ENCODE data around the gene DOCK4. TPM values are rescaled to one million over a fixed set of nuclear protein-coding genes. Genes with fewer than 3 reads are reported as not detected.
A peak's percentile ranks its signal among the peaks of the same experiment; 100 is the strongest.
"Not testable (repeated sequence)": the region's sequence is repeated elsewhere in the genome, so short reads cannot be mapped to it uniquely, and the experiment has no call there.

The DOCK4 gene, protein sequence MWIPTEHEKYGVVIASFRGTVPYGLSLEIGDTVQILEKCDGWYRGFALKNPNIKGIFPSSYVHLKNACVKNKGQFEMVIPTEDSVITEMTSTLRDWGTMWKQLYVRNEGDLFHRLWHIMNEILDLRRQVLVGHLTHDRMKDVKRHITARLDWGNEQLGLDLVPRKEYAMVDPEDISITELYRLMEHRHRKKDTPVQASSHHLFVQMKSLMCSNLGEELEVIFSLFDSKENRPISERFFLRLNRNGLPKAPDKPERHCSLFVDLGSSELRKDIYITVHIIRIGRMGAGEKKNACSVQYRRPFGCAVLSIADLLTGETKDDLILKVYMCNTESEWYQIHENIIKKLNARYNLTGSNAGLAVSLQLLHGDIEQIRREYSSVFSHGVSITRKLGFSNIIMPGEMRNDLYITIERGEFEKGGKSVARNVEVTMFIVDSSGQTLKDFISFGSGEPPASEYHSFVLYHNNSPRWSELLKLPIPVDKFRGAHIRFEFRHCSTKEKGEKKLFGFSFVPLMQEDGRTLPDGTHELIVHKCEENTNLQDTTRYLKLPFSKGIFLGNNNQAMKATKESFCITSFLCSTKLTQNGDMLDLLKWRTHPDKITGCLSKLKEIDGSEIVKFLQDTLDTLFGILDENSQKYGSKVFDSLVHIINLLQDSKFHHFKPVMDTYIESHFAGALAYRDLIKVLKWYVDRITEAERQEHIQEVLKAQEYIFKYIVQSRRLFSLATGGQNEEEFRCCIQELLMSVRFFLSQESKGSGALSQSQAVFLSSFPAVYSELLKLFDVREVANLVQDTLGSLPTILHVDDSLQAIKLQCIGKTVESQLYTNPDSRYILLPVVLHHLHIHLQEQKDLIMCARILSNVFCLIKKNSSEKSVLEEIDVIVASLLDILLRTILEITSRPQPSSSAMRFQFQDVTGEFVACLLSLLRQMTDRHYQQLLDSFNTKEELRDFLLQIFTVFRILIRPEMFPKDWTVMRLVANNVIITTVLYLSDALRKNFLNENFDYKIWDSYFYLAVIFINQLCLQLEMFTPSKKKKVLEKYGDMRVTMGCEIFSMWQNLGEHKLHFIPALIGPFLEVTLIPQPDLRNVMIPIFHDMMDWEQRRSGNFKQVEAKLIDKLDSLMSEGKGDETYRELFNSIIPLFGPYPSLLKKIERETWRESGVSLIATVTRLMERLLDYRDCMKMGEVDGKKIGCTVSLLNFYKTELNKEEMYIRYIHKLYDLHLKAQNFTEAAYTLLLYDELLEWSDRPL (N-terminal part only)
- 8.1 TPM for polyA plus RNA-seq
- long read RNA-seq, donor 1 = 0 reads
- long read RNA-seq, donor 2 = 0 reads
- long read RNA-seq, donor 3 = 0 reads
- long read RNA-seq, donor 4 = 0 reads
- long read RNA-seq, donor 5, partial matches to known transcripts = 0 of 1 reads
- long read RNA-seq, donor 5, other reads (novel, unspliced or antisense) = 0 of 1 reads
- long read RNA-seq, donor 6 = 0 reads
- long read RNA-seq, donor 7 = 0 reads
- long read RNA-seq, donor 8 = 0 reads
- long read RNA-seq, donor 9 = 0 reads
- long read RNA-seq, donor 10 = 0 reads
- long read RNA-seq, donor 11 = 0 reads

DNA sequence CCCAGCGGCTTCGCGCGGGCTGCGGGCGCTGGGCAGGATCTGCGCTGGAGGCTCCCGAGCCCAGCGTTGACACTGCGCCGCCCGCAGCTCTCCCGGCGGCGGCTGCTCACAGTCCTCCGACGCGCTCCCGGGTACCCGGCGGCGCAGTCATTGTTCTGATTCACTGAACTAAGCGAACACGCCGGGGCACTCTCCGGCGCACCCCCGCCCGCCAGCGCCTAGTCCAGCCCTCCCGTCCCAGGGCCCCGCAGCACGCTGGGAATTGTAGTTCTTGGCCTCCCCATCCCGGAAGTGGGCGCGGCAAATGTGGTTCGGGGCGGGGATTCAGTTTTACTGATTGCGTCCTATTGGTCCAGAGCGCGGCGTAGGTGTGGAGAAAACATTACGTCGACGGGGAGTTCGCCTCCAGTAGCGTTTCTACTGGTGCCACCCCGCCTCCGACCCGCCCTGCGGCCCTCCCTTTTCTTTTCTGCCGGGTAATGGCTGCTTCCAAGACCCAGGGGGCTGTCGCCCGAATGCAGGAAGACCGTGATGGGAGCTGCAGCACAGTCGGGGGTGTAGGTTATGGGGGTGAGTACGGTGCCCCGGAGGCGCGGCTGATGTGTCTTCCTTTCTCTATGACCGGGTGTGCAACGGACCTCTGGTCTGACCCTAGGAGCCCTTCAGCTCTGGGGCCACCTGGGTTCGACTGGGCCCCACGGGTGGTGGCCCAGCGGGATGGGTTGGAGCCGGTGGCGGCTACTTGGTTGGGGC is at the start of gene DOCK4, which contains the start of gene ZNF277:
DOCK4 (minus strand) TSS at position 162 of the 753 bp plus-strand sequence. CDS start 261 bp downstream, outside the sequence.
ZNF277 (plus strand) TSS at position 458 of the 753 bp plus-strand sequence; CDS start at position 480, 22 bp downstream.
- Histone ChIP-seq H3K4me3 (ENCODE audit: low read length) (peak within 1 kb of the TSS; percentile 72), H3K27ac (ENCODE audit: low read length) (peak within 1 kb of the TSS; percentile 58), H3K9me3 (ENCODE audit: control insufficient read depth, low read depth, low read length) (peaks cover 2% of the 10 kb centered on the region), H3K27me3 (ENCODE audit: control insufficient read depth, insufficient read depth, low read length) (peaks cover 20% of the 10 kb centered on the region), H3K36me3 (ENCODE audit: control insufficient read depth, insufficient read depth, low read length) (no peaks in the 10 kb centered on the region), H3K4me1 (ENCODE audit: control insufficient read depth, insufficient read depth, low read length) (no peaks in the 10 kb centered on the region)
- WGBS (ENCODE audit: insufficient coverage, low lambda C conversion rate) = 0% methylated on average over 1 of the region's 67 CpGs
- peak; percentile 98 to 99 for DNase-seq

DNA sequence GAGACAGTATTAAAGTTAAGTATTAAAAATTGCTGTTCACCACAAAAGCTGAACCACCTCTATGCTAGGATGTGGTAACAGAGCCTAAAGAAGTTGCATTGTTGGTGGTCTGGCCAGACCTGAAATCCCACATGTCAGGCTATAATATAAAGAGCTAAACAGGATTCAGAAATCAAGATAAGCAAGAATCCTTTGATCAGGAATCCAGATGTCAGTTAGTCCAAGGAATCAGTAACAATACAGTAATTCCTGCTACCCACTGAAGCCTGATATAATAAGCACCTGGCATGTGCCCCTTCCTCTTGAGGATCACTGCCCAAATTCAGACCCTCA is 49.2 kb upstream of the DOCK4 start:
- no peaks in the 10 kb centered on the region for H3K27me3 ChIP-seq (ENCODE audit: control insufficient read depth, insufficient read depth, low read length)
- H3K36me3 ChIP-seq (ENCODE audit: control insufficient read depth, insufficient read depth, low read length) = no peaks in the 10 kb centered on the region
- no peak for DNase-seq
- no peak overlapping the region for H3K27ac ChIP-seq (ENCODE audit: low read length)
- no peaks in the 10 kb centered on the region for H3K9me3 ChIP-seq (ENCODE audit: control insufficient read depth, low read depth, low read length)
- no peak overlapping the region for H3K4me3 ChIP-seq (ENCODE audit: low read length)
- no peaks in the 10 kb centered on the region for H3K4me1 ChIP-seq (ENCODE audit: control insufficient read depth, insufficient read depth, low read length)

DNA sequence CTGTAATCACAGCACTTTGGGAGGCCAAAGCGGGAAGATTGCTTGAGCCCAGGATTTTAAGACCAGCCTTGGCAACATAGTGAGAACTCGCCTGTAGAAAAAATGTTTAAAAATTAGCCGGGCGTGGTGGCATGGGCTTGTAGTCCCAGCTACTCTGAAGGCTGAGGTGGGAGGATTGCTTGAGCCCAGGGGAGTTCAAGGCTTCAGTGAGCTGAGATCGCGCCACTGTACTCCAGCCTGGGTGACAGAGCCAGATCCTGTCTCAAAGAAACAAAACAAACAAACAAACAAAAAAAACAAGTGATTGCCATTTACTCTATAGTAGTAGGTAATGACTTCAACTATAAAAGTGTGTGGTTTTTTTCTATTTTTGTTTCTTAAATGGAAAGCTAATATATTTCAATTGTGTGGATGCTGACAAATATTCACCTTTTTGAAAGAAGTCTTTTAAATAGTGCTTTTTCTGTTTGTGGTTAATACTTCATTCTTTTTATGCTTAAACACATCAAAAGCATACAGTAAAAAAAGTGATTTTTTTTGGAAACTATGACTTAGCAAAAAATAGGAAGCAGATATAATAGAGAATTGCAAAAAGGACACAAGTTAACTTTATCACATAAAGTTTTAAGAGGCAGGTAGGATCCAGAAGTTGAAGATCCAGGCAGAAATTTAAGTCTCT is 48.6 kb upstream of the DOCK4 start:
- no peak for DNase-seq
- H3K9me3 ChIP-seq (ENCODE audit: control insufficient read depth, low read depth, low read length) = no peaks in the 10 kb centered on the region
- H3K4me3 ChIP-seq (ENCODE audit: low read length) = no peak overlapping the region
- no peaks in the 10 kb centered on the region for H3K27me3 ChIP-seq (ENCODE audit: control insufficient read depth, insufficient read depth, low read length)
- H3K27ac ChIP-seq (ENCODE audit: low read length) = no peak overlapping the region
- H3K36me3 ChIP-seq (ENCODE audit: control insufficient read depth, insufficient read depth, low read length) = no peaks in the 10 kb centered on the region
- 92% methylated on average over 2 of the region's 6 CpGs for WGBS (ENCODE audit: insufficient coverage, low lambda C conversion rate)
- no peaks in the 10 kb centered on the region for H3K4me1 ChIP-seq (ENCODE audit: control insufficient read depth, insufficient read depth, low read length)

DNA sequence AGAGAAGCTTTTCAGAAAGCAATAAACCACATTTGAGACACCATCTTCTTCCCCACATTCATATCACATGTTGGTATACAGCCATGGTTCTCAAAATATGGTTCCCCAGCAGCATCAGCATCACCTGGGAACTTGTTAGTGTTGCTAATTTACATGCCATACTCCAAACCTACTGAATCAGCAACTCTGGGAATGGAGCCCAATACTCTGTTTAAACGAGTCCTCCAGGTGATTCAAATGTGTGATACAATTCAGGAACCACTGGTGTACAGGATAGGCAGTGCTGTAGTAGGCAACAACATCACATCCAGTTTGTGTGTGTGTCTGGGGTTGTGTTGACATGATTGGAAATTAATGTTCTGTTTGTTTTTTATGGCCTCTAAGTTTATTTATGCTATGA is 48.0 kb upstream of the DOCK4 start:
- Histone ChIP-seq H3K27me3 (ENCODE audit: control insufficient read depth, insufficient read depth, low read length) (no peaks in the 10 kb centered on the region), H3K4me1 (ENCODE audit: control insufficient read depth, insufficient read depth, low read length) (no peaks in the 10 kb centered on the region), H3K36me3 (ENCODE audit: control insufficient read depth, insufficient read depth, low read length) (no peaks in the 10 kb centered on the region), H3K9me3 (ENCODE audit: control insufficient read depth, low read depth, low read length) (no peaks in the 10 kb centered on the region), H3K27ac (ENCODE audit: low read length) (no peak overlapping the region), H3K4me3 (ENCODE audit: low read length) (no peak overlapping the region)
- no CpG with 5 or more reads among the region's 1 CpG for WGBS (ENCODE audit: insufficient coverage, low lambda C conversion rate)
- no peak for DNase-seq

DNA sequence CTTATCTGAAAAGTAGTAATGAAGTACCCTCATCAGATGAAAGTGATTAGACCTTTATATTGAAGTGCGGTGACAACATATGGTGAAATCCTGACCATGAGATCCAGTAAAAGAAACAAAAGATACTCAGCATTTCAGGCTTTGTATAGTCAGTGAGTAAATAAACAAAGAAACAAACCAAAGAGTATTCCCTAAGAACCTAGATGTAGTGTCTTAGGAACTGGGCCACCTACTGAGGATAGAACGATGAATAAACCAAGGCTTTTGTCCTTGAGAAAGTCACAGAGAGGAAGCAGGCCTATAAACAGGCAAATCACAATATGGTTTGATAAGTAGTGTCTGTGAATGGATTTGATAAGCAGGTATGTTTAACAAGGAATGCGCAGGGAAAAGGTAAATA is 46.5 kb upstream of the DOCK4 start:
- 50% methylated on average over 1 of the region's 3 CpGs for WGBS (ENCODE audit: insufficient coverage, low lambda C conversion rate)
- Histone ChIP-seq H3K27ac (ENCODE audit: low read length) (no peak overlapping the region), H3K4me3 (ENCODE audit: low read length) (no peak overlapping the region), H3K9me3 (ENCODE audit: control insufficient read depth, low read depth, low read length) (no peaks in the 10 kb centered on the region), H3K36me3 (ENCODE audit: control insufficient read depth, insufficient read depth, low read length) (no peaks in the 10 kb centered on the region), H3K4me1 (ENCODE audit: control insufficient read depth, insufficient read depth, low read length) (no peaks in the 10 kb centered on the region), H3K27me3 (ENCODE audit: control insufficient read depth, insufficient read depth, low read length) (no peaks in the 10 kb centered on the region)
- DNase-seq = no peak

DNA sequence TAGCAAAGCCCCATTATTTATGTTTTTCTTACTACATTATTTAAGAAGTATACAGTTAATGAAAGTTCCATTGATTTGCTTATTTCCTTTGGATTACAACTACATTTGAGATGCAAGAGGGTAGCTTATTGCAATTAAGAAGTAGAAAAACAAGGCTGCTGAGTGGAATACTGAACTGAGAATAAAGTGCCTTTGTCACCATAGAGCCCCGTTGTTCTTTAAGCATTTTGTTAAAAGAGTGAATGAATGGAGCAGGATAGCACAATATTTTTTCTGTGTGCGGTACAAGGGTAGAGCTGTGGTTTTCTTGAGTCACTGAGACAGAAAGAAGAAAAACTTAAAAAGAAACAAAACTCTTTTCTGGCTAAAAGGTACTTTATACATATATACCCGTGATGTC is 45.9 kb upstream of the DOCK4 start:
- Histone ChIP-seq H3K27ac (ENCODE audit: low read length) (no peak overlapping the region), H3K4me1 (ENCODE audit: control insufficient read depth, insufficient read depth, low read length) (no peaks in the 10 kb centered on the region), H3K36me3 (ENCODE audit: control insufficient read depth, insufficient read depth, low read length) (no peaks in the 10 kb centered on the region), H3K4me3 (ENCODE audit: low read length) (no peak overlapping the region), H3K9me3 (ENCODE audit: control insufficient read depth, low read depth, low read length) (no peaks in the 10 kb centered on the region), H3K27me3 (ENCODE audit: control insufficient read depth, insufficient read depth, low read length) (no peaks in the 10 kb centered on the region)
- 100% methylated on average over 1 of the region's 3 CpGs for WGBS (ENCODE audit: insufficient coverage, low lambda C conversion rate)
- DNase-seq = no peak

DNA sequence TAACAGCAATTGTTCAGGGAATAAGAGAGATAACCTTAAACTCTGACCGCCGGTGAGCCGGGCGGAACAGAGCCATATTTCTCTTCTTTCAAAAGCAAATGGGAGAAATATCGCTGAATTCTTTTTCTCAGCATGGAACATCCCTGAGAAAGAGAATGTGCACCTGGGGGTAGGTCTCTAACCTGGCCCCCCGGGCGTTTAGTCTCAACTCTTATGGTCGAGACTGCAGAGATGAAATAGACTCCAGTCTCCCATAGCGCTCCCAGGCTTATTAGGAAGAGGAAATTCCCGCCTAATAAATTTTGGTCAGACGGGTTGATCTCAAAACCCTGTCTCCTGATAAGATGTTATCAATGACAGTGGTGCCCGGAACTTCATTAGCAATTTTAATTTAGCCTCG is 43.8 kb upstream of the DOCK4 start:
- H3K27ac ChIP-seq (ENCODE audit: low read length); H3K36me3 ChIP-seq (ENCODE audit: control insufficient read depth, insufficient read depth, low read length); DNase-seq; H3K4me3 ChIP-seq (ENCODE audit: low read length); H3K4me1 ChIP-seq (ENCODE audit: control insufficient read depth, insufficient read depth, low read length); H3K9me3 ChIP-seq (ENCODE audit: control insufficient read depth, low read depth, low read length); H3K27me3 ChIP-seq (ENCODE audit: control insufficient read depth, insufficient read depth, low read length): not testable (repeated sequence)
- no CpG with 5 or more reads among the region's 13 CpGs for WGBS (ENCODE audit: insufficient coverage, low lambda C conversion rate)

DNA sequence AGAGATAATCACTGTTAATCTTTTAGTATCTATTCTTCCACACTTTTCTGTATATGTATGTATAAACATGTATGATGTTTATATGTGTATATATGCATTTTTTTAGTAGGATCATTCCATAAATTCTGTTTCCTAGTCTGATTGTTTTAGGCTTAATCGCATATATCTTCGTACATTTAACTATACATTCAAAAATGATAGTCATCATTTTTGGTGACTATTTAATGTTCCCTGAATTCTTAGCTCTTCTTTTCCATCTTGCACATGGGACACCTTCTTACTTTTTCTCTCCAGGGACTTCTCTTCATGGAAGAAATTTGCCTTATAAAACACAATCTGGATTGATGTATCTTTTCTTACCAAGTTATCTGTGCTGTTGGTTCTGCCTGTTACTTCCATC is 42.4 kb upstream of the DOCK4 start:
- WGBS (ENCODE audit: insufficient coverage, low lambda C conversion rate) = 89% methylated on average over 2 of the region's 2 CpGs
- H3K36me3 ChIP-seq (ENCODE audit: control insufficient read depth, insufficient read depth, low read length) = no peaks in the 10 kb centered on the region
- H3K27ac ChIP-seq (ENCODE audit: low read length) = no peak overlapping the region
- H3K4me1 ChIP-seq (ENCODE audit: control insufficient read depth, insufficient read depth, low read length) = no peaks in the 10 kb centered on the region
- no peak overlapping the region for H3K4me3 ChIP-seq (ENCODE audit: low read length)
- no peaks in the 10 kb centered on the region for H3K9me3 ChIP-seq (ENCODE audit: control insufficient read depth, low read depth, low read length)
- DNase-seq = no peak
- no peaks in the 10 kb centered on the region for H3K27me3 ChIP-seq (ENCODE audit: control insufficient read depth, insufficient read depth, low read length)
